MCF 10A (cell line): Measurements from ENCODE around the gene ABCC8. TPM values are rescaled to one million over a fixed set of nuclear protein-coding genes. Genes with fewer than 3 reads are reported as not detected.

Experiments used
- BruUV-seq: library from RNA; stranded (reverse); fragments of 400-500 nt; replicated peaks from 2 replicates; lab custom pipeline; 2021; lab: Mats Ljungman, UMichigan
- CTCF ChIA-PET: fragments of 300-600 bp; sonication (Branson Sonifier 250); formaldehyde crosslinking; extraction: SDS; loops from one replicate; lab custom pipeline; 2021; ENCODE audit warnings: antibody characterized with exemption, inconsistent platforms; lab: Yijun Ruan, JAX
- POLR2A ChIA-PET: fragments of 300-600, 350-650 bp; sonication (Branson Sonifier 250); formaldehyde crosslinking; extraction: SDS; loops from one replicate; lab custom pipeline; 2020; ENCODE audit warnings: antibody characterized with exemption, inconsistent platforms; lab: Yijun Ruan, JAX
- DNase-seq: peaks from one replicate; pipeline ENCODE4 v3.0.0-alpha.2; 2018; ENCODE audit not compliant: unreplicated experiment
- H3K27ac Mint-ChIP-seq: one replicate; pipeline ENCODE4 v1.8.0; 2022; ENCODE audit warnings: mild to moderate bottlenecking, low read depth, mixed read lengths; ENCODE audit not compliant: unreplicated experiment
- H3K27me3 Mint-ChIP-seq: one replicate; pipeline ENCODE4 v1.8.0; 2022; ENCODE audit warnings: mixed read lengths; ENCODE audit not compliant: insufficient read depth, unreplicated experiment
- H3K36me3 Mint-ChIP-seq: one replicate; pipeline ENCODE4 v1.8.0; 2022; ENCODE audit warnings: mild to moderate bottlenecking, moderate library complexity, mixed read lengths; ENCODE audit not compliant: insufficient read depth, unreplicated experiment
- H3K4me1 Mint-ChIP-seq: one replicate; pipeline ENCODE4 v1.8.0; 2022; ENCODE audit warnings: mixed read lengths; ENCODE audit not compliant: insufficient read depth, unreplicated experiment
- H3K4me3 Mint-ChIP-seq: one replicate; pipeline ENCODE4 v1.8.0; 2022; ENCODE audit warnings: mild to moderate bottlenecking, moderate library complexity, mixed read lengths; ENCODE audit not compliant: unreplicated experiment
- H3K9me3 Mint-ChIP-seq: one replicate; pipeline ENCODE4 v1.8.0; 2022; ENCODE audit warnings: mixed read lengths; ENCODE audit not compliant: unreplicated experiment
- CTCF ChIP-seq: fragments of 200-600 bp; IDR thresholded peaks from one replicate; pipeline ENCODE4 v1.8.0; 2022; ENCODE audit warnings: antibody characterized with exemption, mild to moderate bottlenecking; ENCODE audit not compliant: unreplicated experiment
- intact Hi-C: fragments of 100-400 bp; cut with micrococcal nuclease; formaldehyde crosslinking; loops from 2 replicates; pipeline ENCODE4 v1.14.1; 2022
- total RNA-seq: library from RNA; stranded (reverse); gene quantifications from 2 replicates; pipeline ENCODE4 v1.2.3, GENCODE V29; 2022

Gene ABCC8
- total RNA-seq, 1 experiment from 2014 or later, result not detected

GRCh38 chr11:17369684-17370243, 106.9 kb downstream of the ABCC8 start:
- Mint-ChIP-seq H3K9me3 (peaks cover 35% of the 10 kb centered on the region), H3K36me3 (peaks cover 66% of the 10 kb centered on the region), H3K4me3 (no peak overlapping the region), H3K27me3 (no peaks in the 10 kb centered on the region), H3K27ac (no peak overlapping the region), H3K4me1 (no peaks in the 10 kb centered on the region)
- ChIA-PET CTCF (interaction anchor here (1.4 to 2.6 kb wide), 2 partner anchors 10 to 14 kb away, joined by 3 to 11 read pairs; no protein-coding TSS in a partner anchor), POLR2A (no interaction called here)
- TF ChIP-seq CTCF, result no peak
- no peak for DNase-seq
- intact Hi-C loops, result no loop called here
- BruUV-seq, result no TSS peak

GRCh38 chr11:17369094-17369493, 107.6 kb downstream of the ABCC8 start:
- Mint-ChIP-seq H3K4me3 (no peak overlapping the region), H3K27ac (no peak overlapping the region), H3K4me1 (no peaks in the 10 kb centered on the region), H3K27me3 (no peaks in the 10 kb centered on the region), H3K36me3 (peaks cover 72% of the 10 kb centered on the region), H3K9me3 (peaks cover 35% of the 10 kb centered on the region)
- CTCF ChIA-PET, result no interaction called here
- TF ChIP-seq CTCF, result no peak
- DNase-seq, result no peak
- BruUV-seq, result no TSS peak
- POLR2A ChIA-PET, result no interaction called here
- intact Hi-C loops, result no loop called here

- peaks cover 35% of the 10 kb centered on the region for H3K9me3 Mint-ChIP-seq
- H3K36me3 Mint-ChIP-seq, result peaks cover 74% of the 10 kb centered on the region
- no TSS peak for BruUV-seq
- H3K27me3 Mint-ChIP-seq, result no peaks in the 10 kb centered on the region
- no peak overlapping the region for H3K4me3 Mint-ChIP-seq
- intact Hi-C loops, result no loop called here
- no peak for TF ChIP-seq CTCF
- ChIA-PET POLR2A (no interaction called here), CTCF (interaction anchor here (1.6 kb wide), 1 partner anchor 20 kb away, joined by 4 read pairs; the partner anchor contains the start of gene KCNJ11)
- no peak for DNase-seq
- H3K27ac Mint-ChIP-seq, result no peak overlapping the region
- H3K4me1 Mint-ChIP-seq, result no peaks in the 10 kb centered on the region
These were observed 108.1 kb downstream of the ABCC8 start for GRCh38 chr11:17368551-17368950.

GRCh38 chr11:17366495-17366894, 110.2 kb downstream of the ABCC8 start:
- Mint-ChIP-seq H3K27ac (no peak overlapping the region), H3K4me1 (no peaks in the 10 kb centered on the region), H3K4me3 (no peak overlapping the region), H3K9me3 (peaks cover 24% of the 10 kb centered on the region), H3K36me3 (peaks cover 66% of the 10 kb centered on the region), H3K27me3 (no peaks in the 10 kb centered on the region)
- POLR2A ChIA-PET, result interaction anchor here (1.6 to 4.3 kb wide), 2 partner anchors 9 to 12 kb away, joined by 4 to 25 read pairs; no protein-coding TSS in a partner anchor
- DNase-seq, result no peak
- no peak for TF ChIP-seq CTCF
- intact Hi-C loops, result no loop called here
- CTCF ChIA-PET, result interaction anchor here (1.1 to 5.4 kb wide), 6 partner anchors 11 to 140 kb away, joined by 4 to 47 read pairs (median 6); no protein-coding TSS in a partner anchor
- BruUV-seq, result no TSS peak
